HG03045 (cell line): ENCODE results near the gene IFNA17.
"Not testable (repeated sequence)": the region's sequence is repeated elsewhere in the genome, so short reads cannot be mapped to it uniquely, and the experiment has no call there.

Experiments used
- ATAC-seq: cut with Tn5 transposase; IDR thresholded peaks from one replicate; pipeline ENCODE4 v1.9.1; 2021; ENCODE audit warnings: mild to moderate bottlenecking, moderate library complexity; ENCODE audit not compliant: unreplicated experiment

The IFNA17 gene

GRCh38 chr9:21210782-21211181 is 17.2 kb downstream of the IFNA17 start:
- ATAC-seq, result not testable (repeated sequence)

DNA sequence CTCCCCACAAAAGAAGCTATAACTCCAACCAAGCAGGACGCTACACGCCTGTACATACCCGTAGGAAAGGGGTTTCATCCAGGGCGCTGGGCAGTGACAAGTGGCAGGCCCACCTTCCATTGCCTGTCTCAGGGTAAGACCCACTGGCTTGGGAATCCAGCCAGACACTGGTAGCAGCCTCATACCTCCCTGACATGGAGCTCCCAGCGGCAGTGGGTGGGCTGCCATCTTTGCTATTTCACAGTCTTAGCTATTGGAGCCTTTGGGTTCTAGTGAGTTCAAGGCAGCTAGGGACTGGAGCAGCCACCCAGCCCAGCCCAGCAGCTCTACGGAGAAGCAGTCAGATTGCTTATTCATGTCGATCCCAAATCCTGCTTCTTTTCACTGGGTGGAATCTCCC is 17.7 kb downstream of the IFNA17 start:
- no peak for ATAC-seq

- not testable (repeated sequence) for ATAC-seq
These were observed 21.0 kb downstream of the IFNA17 start, which contains the start of gene IFNA10 for GRCh38 chr9:21207043-21207442. Gene IFNA10 (minus strand): TSS chr9:21207143. CDS start chr9:21207097, 46 bp downstream.

GRCh38 chr9:21205204-21205603 is 22.8 kb downstream of the IFNA17 start:
- no peak for ATAC-seq

GRCh38 chr9:21202105-21202504 is 25.9 kb downstream of the IFNA17 start, which contains the start of gene IFNA7:
Gene IFNA7 (minus strand): TSS chr9:21202205. CDS start chr9:21202165, 40 bp downstream.
- not testable (repeated sequence) for ATAC-seq

DNA sequence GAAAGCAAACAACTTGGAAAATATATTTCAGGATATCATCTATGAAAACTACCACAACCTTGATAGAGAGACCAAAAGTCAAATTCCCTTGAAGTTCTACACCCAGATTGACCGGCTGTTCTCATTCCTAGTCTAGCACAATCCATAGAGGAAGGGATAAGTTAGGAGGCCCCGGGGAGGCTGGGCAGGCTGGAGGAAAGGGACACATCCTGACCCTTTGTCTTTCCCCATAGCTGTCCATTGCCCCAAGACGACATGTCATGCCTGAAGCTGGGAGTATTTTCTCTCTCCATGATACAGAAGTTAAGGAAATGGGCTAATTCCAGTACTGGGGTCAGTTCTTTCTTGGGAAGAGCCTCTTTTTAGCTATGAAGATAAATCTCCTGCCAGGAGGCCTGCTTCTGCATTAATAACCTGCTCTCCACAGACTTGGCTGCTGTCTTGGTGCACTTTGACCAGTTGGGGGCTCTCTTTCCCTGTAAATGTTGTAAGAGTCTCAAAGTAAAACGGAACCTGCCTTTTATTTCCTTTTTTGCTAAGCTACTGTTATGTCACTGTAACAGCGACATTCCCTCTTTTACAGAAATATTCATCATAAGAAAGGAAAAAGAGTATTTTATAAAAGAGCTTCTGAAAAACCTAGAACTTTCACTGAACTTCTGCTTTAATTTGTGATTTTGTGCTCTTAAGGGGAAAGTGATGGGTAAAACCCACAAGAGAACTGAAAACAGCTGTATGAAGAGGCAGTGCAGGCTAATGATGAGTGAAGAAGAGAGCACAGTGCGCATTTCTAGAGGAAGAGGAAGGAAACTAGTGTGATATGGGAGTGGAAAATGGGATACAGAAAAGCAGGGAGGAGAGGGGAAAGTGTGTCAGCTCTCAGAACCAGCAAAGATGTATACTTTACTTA is 32.9 kb downstream of the IFNA17 start:
- ATAC-seq, result peak; percentile 93

DNA sequence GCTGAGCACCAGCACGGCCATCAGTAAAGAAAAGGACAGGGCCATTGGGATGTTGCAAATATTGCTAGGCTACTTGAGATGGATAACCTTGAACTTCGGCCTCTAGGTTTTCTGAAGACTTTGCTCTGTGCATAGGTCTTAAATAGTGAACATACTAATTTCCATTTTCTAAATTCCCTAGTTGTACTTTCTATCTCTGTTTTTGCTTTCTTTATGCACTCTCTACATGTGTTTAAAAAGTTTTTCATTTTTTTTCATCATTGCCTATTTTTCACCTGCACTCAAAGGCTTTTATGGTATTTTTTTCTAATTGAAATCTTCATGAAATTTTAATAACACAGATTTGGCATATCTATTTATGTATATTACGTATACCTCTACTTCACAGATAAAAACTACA is 40.5 kb downstream of the IFNA17 start, which contains the start of gene IFNA4:
Gene IFNA4, minus strand, starts transcription at position 101 of the 400 bp plus-strand sequence. Its CDS starts 56 bp downstream, at position 45.
- not testable (repeated sequence) for ATAC-seq

- peak; percentile 88 for ATAC-seq
These were observed 44.9 kb downstream of the IFNA17 start for GRCh38 chr9:21182810-21183736.
